ENCODE data around the gene CST2. TPM values are rescaled to one million over a fixed set of nuclear protein-coding genes. Genes with fewer than 3 reads are reported as not detected.
"Not testable (repeated sequence)": the region's sequence is repeated elsewhere in the genome, so short reads cannot be mapped to it uniquely, and the experiment has no call there.

CST2 gene
- polyA plus RNA-seq, 3 donors from 2014 or later, result not detected

GRCh38 chr20:23835716-23836115 is 9.2 kb upstream of the CST2 start:
- H3K27ac Mint-ChIP-seq, result no peak overlapping the region
- H3K27me3 Mint-ChIP-seq (ENCODE audit: low read depth in 3 of 3), result peaks cover 8 to 23% (median 9%) of the 10 kb centered on the region in 3 donors
- peaks cover 0 to 2% (median 0%) of the 10 kb centered on the region in 6 donors for H3K9me3 Mint-ChIP-seq

GRCh38 chr20:23832775-23833513 is 6.4 kb upstream of the CST2 start:
- Mint-ChIP-seq H3K36me3 (no peaks in the 10 kb centered on the region), H3K27me3 (ENCODE audit: low read depth in 3 of 3) (peaks cover 4 to 25% (median 11%) of the 10 kb centered on the region in 3 donors), H3K27ac (no peak overlapping the region), H3K4me3 (no peak overlapping the region), H3K4me1 (peaks cover 0 to 5% of the 10 kb centered on the region in 2 donors), H3K9me3 (peaks cover 0 to 4% (median 0%) of the 10 kb centered on the region in 6 donors)
- no peak for DNase-seq

More at GRCh38 chr20:23835716-23836115, 9.2 kb upstream of the CST2 start:
- no peak overlapping the region for H3K4me3 Mint-ChIP-seq
- DNase-seq, result no peak
- peaks cover 0 to 5% of the 10 kb centered on the region in 2 donors for H3K4me1 Mint-ChIP-seq
- no peaks in the 10 kb centered on the region for H3K36me3 Mint-ChIP-seq

GRCh38 chr20:23831961-23832360 is 5.4 kb upstream of the CST2 start:
- peaks cover 4 to 22% (median 11%) of the 10 kb centered on the region in 3 donors for H3K27me3 Mint-ChIP-seq (ENCODE audit: low read depth in 3 of 3)
- H3K4me3 Mint-ChIP-seq, DNase-seq, H3K36me3 Mint-ChIP-seq, H3K27ac Mint-ChIP-seq, H3K9me3 Mint-ChIP-seq, H3K4me1 Mint-ChIP-seq: not testable (repeated sequence)

- DNase-seq, result no peak
- Mint-ChIP-seq H3K4me3 (no peak overlapping the region), H3K4me1 (no peaks in the 10 kb centered on the region), H3K9me3 (no peaks in the 10 kb centered on the region), H3K27me3 (ENCODE audit: low read depth in 3 of 3) (peaks cover 2 to 6% (median 3%) of the 10 kb centered on the region in 3 donors), H3K36me3 (no peaks in the 10 kb centered on the region), H3K27ac (no peak overlapping the region)
Measured at GRCh38 chr20:23823621-23824324, 2.8 kb downstream of the CST2 start.

- H3K4me3 Mint-ChIP-seq, result no peak overlapping the region
- H3K4me1 Mint-ChIP-seq, result no peaks in the 10 kb centered on the region
Measured at GRCh38 chr20:23823111-23823510, 3.4 kb downstream of the CST2 start.

GRCh38 chr20:23820493-23820892 is 6.0 kb downstream of the CST2 start:
- Mint-ChIP-seq H3K4me1 (no peaks in the 10 kb centered on the region), H3K36me3 (no peaks in the 10 kb centered on the region), H3K9me3 (peaks cover 0 to 2% (median 0%) of the 10 kb centered on the region in 6 donors), H3K27ac (no peak overlapping the region), H3K4me3 (no peak overlapping the region), H3K27me3 (ENCODE audit: low read depth in 3 of 3) (peaks cover 0 to 4% (median 2%) of the 10 kb centered on the region in 3 donors)
- no peak for DNase-seq

More at GRCh38 chr20:23823111-23823510, 3.4 kb downstream of the CST2 start:
- H3K27me3 Mint-ChIP-seq (ENCODE audit: low read depth in 3 of 3), result peaks cover 2 to 6% (median 2%) of the 10 kb centered on the region in 3 donors
- DNase-seq, result no peak
- peaks cover 0 to 2% (median 0%) of the 10 kb centered on the region in 6 donors for H3K9me3 Mint-ChIP-seq
- no peaks in the 10 kb centered on the region for H3K36me3 Mint-ChIP-seq
- H3K27ac Mint-ChIP-seq, result no peak overlapping the region

- not testable (repeated sequence) for H3K36me3 Mint-ChIP-seq; H3K4me1 Mint-ChIP-seq; H3K27me3 Mint-ChIP-seq (ENCODE audit: low read depth in 3 of 3); DNase-seq; H3K4me3 Mint-ChIP-seq; H3K27ac Mint-ChIP-seq; H3K9me3 Mint-ChIP-seq
Measured at GRCh38 chr20:23811559-23811958, 15.0 kb downstream of the CST2 start.

GRCh38 chr20:23810349-23810748 is 16.2 kb downstream of the CST2 start:
- H3K36me3 Mint-ChIP-seq; H3K4me3 Mint-ChIP-seq; H3K4me1 Mint-ChIP-seq; DNase-seq; H3K27me3 Mint-ChIP-seq (ENCODE audit: low read depth in 3 of 3); H3K27ac Mint-ChIP-seq; H3K9me3 Mint-ChIP-seq: not testable (repeated sequence)

- Mint-ChIP-seq H3K36me3 (no peaks in the 10 kb centered on the region), H3K4me3 (no peak overlapping the region), H3K4me1 (no peaks in the 10 kb centered on the region), H3K27me3 (ENCODE audit: low read depth in 3 of 3) (peaks cover 1 to 5% (median 4%) of the 10 kb centered on the region in 3 donors), H3K9me3 (no peaks in the 10 kb centered on the region), H3K27ac (no peak overlapping the region)
- no peak for DNase-seq
Measured at GRCh38 chr20:23800865-23801264, 25.7 kb downstream of the CST2 start.

- H3K27me3 Mint-ChIP-seq (ENCODE audit: low read depth in 3 of 3); H3K27ac Mint-ChIP-seq; DNase-seq; H3K4me3 Mint-ChIP-seq; H3K4me1 Mint-ChIP-seq; H3K36me3 Mint-ChIP-seq; H3K9me3 Mint-ChIP-seq: not testable (repeated sequence)
Measured at GRCh38 chr20:23799216-23799847, 27.2 kb downstream of the CST2 start.

- DNase-seq, result no peak
- Mint-ChIP-seq H3K4me3 (no peak overlapping the region), H3K9me3 (no peaks in the 10 kb centered on the region), H3K36me3 (no peaks in the 10 kb centered on the region), H3K4me1 (no peaks in the 10 kb centered on the region), H3K27ac (no peak overlapping the region), H3K27me3 (ENCODE audit: low read depth in 3 of 3) (peaks cover 2 to 6% (median 5%) of the 10 kb centered on the region in 3 donors)
Measured at GRCh38 chr20:23795526-23795925, 31.0 kb downstream of the CST2 start.

- H3K36me3 Mint-ChIP-seq, result no peaks in the 10 kb centered on the region
- H3K4me3 Mint-ChIP-seq, result no peak overlapping the region
- H3K4me1 Mint-ChIP-seq, result no peaks in the 10 kb centered on the region
- H3K27me3 Mint-ChIP-seq (ENCODE audit: low read depth in 3 of 3), result peaks cover 4 to 6% (median 5%) of the 10 kb centered on the region in 3 donors
- H3K27ac Mint-ChIP-seq, result no peak overlapping the region
- H3K9me3 Mint-ChIP-seq, result no peaks in the 10 kb centered on the region
- DNase-seq, result no peak
Measured at GRCh38 chr20:23794841-23795240, 31.7 kb downstream of the CST2 start.

- DNase-seq, result no peak
- Mint-ChIP-seq H3K4me1 (no peaks in the 10 kb centered on the region), H3K27me3 (ENCODE audit: low read depth in 3 of 3) (peaks cover 6 to 8% (median 6%) of the 10 kb centered on the region in 3 donors), H3K9me3 (no peaks in the 10 kb centered on the region), H3K36me3 (no peaks in the 10 kb centered on the region), H3K4me3 (no peak overlapping the region), H3K27ac (no peak overlapping the region)
Measured at GRCh38 chr20:23794065-23794464, 32.5 kb downstream of the CST2 start.

- no peak for DNase-seq
- Mint-ChIP-seq H3K27ac (no peak overlapping the region), H3K9me3 (peaks cover 0 to 4% (median 0%) of the 10 kb centered on the region in 6 donors), H3K36me3 (no peaks in the 10 kb centered on the region), H3K4me1 (no peaks in the 10 kb centered on the region), H3K27me3 (ENCODE audit: low read depth in 3 of 3) (peaks cover 2 to 10% (median 8%) of the 10 kb centered on the region in 3 donors), H3K4me3 (no peak overlapping the region)
Measured at GRCh38 chr20:23783447-23783846, 43.1 kb downstream of the CST2 start.

Data from immature natural killer cell (primary cell).